ENCODE data around the gene DGKI.

DGKI gene

DNA sequence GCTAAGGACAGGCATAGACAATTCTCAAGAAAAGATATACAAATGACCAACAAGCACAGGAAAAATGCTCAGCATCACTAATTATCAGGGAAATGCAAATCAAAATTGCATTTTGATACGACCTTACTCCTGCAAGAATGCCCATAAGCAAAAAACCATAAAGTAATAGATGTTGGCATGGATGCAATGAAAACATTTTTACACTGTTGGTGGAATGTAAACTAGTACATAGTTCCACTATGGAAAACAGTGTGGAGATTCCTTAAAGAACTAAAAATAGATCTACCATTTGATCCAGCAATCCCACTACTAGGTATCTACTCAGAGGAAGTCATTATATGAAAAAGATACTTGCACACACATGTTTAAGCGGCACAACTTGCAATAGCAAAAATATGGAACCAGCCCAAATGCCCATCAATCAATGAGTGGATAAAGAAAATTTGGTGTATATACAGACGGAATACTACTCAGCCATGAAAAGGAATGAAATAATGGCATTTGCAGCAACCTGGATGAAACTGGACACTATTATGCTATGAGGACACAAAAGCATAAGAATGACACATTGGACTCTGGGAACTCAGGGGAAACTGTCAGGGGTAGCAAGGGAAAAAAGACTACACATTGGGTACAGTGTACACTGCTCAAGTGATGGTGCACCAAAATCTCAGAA is 59.3 kb downstream of the DGKI start:
- no peak for DNase-seq

DNA sequence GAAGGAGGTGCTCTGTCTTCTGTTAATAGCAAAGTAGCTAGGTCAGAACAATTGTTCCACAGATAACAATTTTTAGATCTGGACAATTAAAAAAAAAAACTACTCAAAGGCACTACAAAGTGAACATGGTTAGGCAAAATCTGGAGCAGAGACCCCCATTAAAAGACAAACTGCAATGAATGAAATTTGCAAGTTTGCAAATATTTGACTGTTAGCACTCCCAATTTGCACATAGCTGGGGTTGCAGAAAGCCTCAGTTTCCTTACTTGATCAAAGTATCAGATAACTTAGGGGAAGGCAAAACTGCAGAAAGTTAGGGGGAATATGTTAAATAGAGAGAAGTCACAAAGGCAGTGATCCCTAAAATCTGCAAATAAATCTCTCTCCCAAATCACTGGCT is 68.3 kb downstream of the DGKI start:
- DNase-seq, result no peak

DNA sequence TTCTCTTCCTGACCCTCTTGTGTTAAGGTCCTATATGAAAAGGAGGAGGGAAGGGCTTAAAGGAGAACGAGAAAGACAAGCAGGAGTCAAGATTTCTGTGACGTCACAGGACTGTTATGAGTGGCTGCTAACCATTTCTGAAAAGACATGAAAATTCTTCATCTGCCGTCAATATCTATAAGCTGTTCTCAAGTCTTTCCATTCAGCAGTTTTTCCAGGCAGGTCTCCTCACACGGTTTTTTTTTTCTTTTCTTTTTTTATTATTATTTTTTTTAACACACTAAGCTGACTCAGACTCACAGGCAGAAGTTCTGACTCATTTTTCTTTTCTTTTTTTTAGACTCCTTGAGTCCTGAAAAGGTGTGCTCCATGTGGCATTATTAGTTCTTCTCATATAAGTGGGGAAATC is 72.0 kb downstream of the DGKI start:
- peak; percentile 51 for DNase-seq

- DNase-seq, result peak; percentile 90
Observed at GRCh38 chr7:137772748-137773147, 74.0 kb downstream of the DGKI start.

GRCh38 chr7:137772316-137772715 is 74.5 kb downstream of the DGKI start:
- peak; percentile 52 for DNase-seq

- peak; percentile 95 for DNase-seq
Observed at GRCh38 chr7:137771679-137772078, 75.1 kb downstream of the DGKI start.

DNA sequence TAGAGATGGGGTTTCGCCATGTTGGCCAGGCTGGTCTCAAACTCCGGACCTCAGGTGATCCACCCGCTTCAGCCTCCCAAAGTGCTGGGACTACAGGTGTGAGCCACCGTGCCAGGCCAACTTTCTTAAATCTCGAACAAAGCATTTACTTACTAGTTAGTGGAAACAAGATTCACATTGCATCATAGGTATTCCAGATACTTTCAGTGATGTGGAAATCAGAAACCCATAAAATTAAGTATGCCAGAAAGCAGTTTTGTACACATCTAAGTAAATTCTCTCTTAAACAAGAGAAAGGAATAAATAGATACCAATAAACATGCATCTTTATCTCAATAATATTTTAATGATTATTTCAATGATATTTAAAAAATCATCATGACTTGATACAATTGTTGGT is 75.5 kb downstream of the DGKI start:
- no peak for DNase-seq

GRCh38 chr7:137768366-137768765 is 78.4 kb downstream of the DGKI start:
- no peak for DNase-seq

- no peak for DNase-seq
Observed at GRCh38 chr7:137762334-137762733, 84.4 kb downstream of the DGKI start.

DNA sequence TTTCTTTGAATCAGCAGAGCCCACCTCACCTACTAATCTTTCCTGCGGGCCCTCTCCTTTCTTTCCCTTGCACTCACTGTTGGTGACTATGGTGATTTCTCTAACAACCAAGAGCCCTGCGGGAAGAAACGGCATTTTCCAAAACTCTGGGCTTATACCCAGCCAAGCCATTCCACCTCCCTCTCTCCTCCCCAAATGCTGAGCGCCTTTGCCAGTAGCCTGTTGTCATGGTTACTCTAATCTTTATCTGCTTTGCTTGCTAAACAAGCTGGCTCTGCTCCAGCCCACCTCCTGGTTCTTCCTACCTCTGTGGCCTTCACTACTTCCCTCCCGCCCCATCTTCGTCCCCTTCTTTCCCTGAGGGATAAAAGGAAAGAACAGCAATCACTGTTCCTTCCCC is 86.7 kb downstream of the DGKI start:
- DNase-seq, result no peak

- peak; percentile 74 for DNase-seq
Observed at GRCh38 chr7:137757146-137757925, 89.4 kb downstream of the DGKI start.

DNA sequence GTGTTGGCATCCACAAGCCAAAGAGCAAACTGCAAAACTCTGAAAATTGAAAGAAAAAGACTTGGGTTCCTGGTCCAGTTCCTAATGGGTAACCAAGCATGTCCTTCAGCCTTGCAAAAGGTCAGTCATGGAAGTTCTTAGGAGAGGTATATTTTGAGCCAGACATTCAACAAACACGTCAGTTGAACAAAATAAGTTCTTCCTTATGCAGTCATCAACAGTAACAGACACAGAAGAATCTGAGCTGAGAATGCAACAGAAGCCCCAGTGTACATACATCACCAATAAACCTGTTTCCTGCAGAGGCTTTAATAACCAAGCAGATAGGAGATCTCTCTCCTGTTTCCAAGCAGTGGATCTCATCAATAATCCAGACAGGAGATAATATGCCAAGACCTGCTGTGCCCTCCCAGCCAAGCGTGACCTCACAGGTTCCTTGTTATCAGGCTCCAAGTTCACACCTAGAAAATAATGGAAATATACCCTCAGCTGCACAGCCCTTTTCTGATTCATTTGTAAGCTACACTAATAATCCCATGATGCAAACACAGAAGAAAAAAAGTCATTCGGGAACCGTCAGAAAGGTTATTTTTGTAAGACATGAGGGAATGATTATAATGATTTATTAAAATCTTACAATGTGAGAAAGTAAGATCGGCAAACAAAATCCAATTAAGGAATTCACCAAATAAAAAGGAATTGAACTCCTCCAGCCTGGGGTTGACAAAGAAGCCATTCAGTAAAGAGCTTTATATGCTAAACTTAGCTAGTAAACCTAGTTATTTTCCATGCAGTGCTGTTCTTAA is 90.7 kb downstream of the DGKI start:
- peak; percentile 45 for DNase-seq

GRCh38 chr7:137755427-137755826 is 91.3 kb downstream of the DGKI start:
- no peak for DNase-seq

- peak; percentile 28 for DNase-seq
Observed at GRCh38 chr7:137753948-137754851, 92.6 kb downstream of the DGKI start.

GRCh38 chr7:137753575-137753947 is 93.2 kb downstream of the DGKI start:
- no peak for DNase-seq

DNA sequence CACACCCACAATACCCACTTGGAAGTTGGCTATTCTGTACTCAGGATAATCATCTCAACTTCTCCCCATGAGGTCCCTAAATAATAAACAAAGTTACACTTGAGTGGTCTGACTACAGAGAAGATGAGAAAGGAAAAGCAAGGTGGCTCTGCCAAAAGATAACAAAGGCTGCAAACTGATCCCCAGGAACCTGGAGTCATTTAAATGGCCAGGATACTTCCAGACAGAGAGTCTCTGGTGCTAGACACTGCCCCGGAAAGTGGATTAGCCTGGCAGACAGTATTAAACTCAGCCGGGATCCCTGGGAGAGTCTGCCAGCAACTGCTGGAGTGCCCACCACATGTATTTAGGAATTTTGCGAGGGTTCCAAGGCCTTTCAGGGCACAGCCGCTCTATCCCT is 93.7 kb downstream of the DGKI start:
- DNase-seq, result no peak

DNA sequence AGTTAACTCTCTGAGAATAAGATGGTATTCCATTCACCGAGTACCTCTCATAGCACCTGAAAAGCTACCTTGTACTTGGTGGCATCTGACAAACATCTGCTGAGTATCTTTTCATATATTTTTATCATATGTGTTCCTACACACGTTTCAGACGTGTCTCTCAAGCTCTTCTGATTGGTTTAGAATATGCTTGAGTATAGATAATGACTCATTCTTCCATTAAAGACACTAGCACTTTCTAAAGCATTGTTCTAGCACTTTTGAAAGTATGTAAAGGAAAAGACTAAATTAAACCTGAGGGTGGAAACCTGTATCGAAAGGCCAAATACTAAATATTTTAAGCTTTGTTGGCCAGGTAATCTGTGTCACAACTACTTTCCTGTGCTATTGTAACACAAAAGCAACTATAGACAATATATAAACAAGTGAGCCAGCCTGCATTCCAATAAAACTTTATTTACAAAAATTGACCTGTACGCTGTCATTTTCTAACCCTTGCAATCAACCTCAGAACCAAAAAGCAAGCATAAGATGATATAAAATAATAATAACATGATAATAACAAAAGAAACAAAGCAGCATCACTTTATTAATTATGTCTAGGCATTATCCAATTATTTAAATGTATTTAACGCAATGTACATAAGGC is 95.3 kb downstream of the DGKI start:
- DNase-seq, result no peak

GRCh38 chr7:137747359-137748031 is 99.3 kb downstream of the DGKI start:
- no peak for DNase-seq

DNA sequence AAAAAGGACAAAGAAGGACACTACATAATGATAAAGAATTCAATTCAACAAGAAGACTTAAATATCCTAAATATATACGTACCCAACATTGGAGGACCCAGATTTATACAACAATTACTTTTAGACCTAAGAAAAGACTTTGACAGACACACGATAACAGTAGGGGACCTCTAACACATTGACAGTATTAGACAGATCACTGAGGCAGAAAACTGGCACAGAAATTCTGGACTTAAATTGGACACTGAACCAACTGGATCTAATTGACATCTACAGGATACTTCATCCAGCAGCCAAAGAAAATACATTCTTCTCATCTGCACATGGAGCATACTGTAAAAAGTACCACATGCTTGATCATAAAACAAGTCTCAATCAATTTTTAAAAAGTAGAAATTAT is 103.8 kb downstream of the DGKI start:
- no peak for DNase-seq

- no peak for DNase-seq
Observed at GRCh38 chr7:137742051-137742450, 104.7 kb downstream of the DGKI start.

DNA sequence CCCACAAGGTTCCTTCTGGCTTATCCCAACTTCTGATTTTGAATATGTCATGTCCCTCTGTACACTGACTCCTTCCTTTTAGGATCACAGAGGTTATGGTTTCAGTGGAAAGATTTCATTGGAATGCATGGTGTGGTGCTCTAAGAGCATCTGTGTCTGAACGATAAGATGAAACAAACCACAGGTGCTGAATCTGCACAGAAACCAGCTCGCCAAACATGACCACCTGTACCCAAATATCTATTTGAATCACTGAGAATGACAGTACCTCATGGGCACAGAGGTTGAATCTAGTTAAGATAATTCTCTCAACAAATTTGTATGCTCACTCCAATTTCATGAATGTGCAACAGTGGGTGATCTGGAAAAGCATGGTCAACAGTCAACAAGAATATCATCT is 105.3 kb downstream of the DGKI start:
- no peak for DNase-seq

DNA sequence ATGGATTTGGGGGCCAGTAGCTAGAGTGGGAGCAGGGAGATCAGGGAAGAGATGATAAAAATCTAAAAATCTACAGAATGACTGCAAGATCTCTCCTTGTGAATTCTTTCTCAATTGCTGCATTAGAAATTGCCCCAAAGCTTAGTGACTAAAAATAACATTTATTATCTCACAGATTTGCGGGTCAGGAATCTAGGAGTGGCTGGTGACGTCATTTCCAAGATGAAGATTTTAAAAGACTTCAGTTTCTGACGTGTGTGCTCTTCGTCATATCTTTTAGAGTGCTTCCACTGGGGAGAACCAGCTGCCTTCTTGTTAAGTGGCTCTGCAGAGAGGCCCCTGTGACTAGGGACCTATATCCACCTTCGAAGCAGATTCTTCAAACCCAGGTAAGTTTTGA is 112.6 kb downstream of the DGKI start:
- DNase-seq, result peak; percentile 24
